Small intestine (tissue), 7 donors: ENCODE measurements around the gene MED8. TPM values are rescaled to one million over a fixed set of nuclear protein-coding genes. Genes with fewer than 3 reads are reported as not detected.
"Not testable (repeated sequence)": the region's sequence is repeated elsewhere in the genome, so short reads cannot be mapped to it uniquely, and the experiment has no call there.

Source experiments
- DNase-seq, 2 donors: peaks; one replicate each; pipeline versions ENCODE4 v3.0.0 to v3.0.0-alpha.2; 2013
- FAIRE-seq: peaks from 2 replicates; lab custom pipeline; 2012; peaks lifted over from hg19 to GRCh38; lab: Jason Lieb, UNC
- H3K27ac ChIP-seq, 3 donors: one replicate each; pipeline ENCODE4 v1.5.1; 2013; ENCODE audit warnings: low read length in 2 of 3, mild to moderate bottlenecking in 2 of 3, control low read depth in 1 of 3, inconsistent platforms in 1 of 3, low read depth in 1 of 3, moderate library complexity in 1 of 3
- H3K27me3 ChIP-seq, 3 donors: one replicate each; pipeline ENCODE4 v1.6.1; 2013; ENCODE audit warnings: low read length in 3 of 3, inconsistent platforms in 1 of 3; ENCODE audit not compliant: control insufficient read depth in 3 of 3, insufficient read depth in 3 of 3
- H3K36me3 ChIP-seq, 3 donors: one replicate each; pipeline ENCODE4 v1.6.1; 2013; ENCODE audit warnings: low read length in 3 of 3, inconsistent platforms in 1 of 3, low read depth in 1 of 3, mild to moderate bottlenecking in 1 of 3, moderate library complexity in 1 of 3; ENCODE audit not compliant: control insufficient read depth in 3 of 3, insufficient read depth in 2 of 3
- H3K4me1 ChIP-seq, 3 donors: one replicate each; pipeline ENCODE4 v1.6.1; 2013; ENCODE audit warnings: low read length in 2 of 3, inconsistent platforms in 1 of 3, low read depth in 1 of 3, mild to moderate bottlenecking in 1 of 3, moderate library complexity in 1 of 3; ENCODE audit not compliant: control insufficient read depth in 3 of 3, insufficient read depth in 2 of 3
- H3K4me3 ChIP-seq, 3 donors: one replicate each; pipeline ENCODE4 v1.5.1; 2013; ENCODE audit warnings: low read length in 3 of 3, control low read depth in 1 of 3, inconsistent platforms in 1 of 3, low read depth in 1 of 3, mild to moderate bottlenecking in 1 of 3, moderate library complexity in 1 of 3
- H3K9me3 ChIP-seq, 2 donors: one replicate each; pipeline ENCODE4 v1.6.1; 2013; ENCODE audit warnings: low read depth in 1 of 2, low read length in 1 of 2; ENCODE audit not compliant: control insufficient read depth in 2 of 2, insufficient read depth in 1 of 2
- WGBS, 3 donors: extraction: QIAGEN DNeasy Blood & Tissue Kit; methylation state at CpG; one replicate each; pipeline ENCODE4 v1.1.7; 2013; 5-methylcytosine and 5-hydroxymethylcytosine counted together
- polyA plus RNA-seq, 4 donors: library from polyadenylated mRNA; stranded (reverse) in 3 of 4; unstranded in 1 of 4; fragments of 200-250 nt in 3 of 4; fragments of 120-200 nt in 1 of 4; gene quantifications; one replicate each; pipeline versions ENCODE4 v1.2.1 to v1.2.3, GENCODE V29; 2013
- donor health status: healthy with polysubstance abuse.
- donor health status: control.
- donor health status: control.
- donor health status: Bipolar disorder and iron deficiency.
- donor health status: healthy.

MED8 gene
- polyA plus RNA-seq, 4 donors, result 36.5 to 40.3 (median 37.7) TPM

DNA sequence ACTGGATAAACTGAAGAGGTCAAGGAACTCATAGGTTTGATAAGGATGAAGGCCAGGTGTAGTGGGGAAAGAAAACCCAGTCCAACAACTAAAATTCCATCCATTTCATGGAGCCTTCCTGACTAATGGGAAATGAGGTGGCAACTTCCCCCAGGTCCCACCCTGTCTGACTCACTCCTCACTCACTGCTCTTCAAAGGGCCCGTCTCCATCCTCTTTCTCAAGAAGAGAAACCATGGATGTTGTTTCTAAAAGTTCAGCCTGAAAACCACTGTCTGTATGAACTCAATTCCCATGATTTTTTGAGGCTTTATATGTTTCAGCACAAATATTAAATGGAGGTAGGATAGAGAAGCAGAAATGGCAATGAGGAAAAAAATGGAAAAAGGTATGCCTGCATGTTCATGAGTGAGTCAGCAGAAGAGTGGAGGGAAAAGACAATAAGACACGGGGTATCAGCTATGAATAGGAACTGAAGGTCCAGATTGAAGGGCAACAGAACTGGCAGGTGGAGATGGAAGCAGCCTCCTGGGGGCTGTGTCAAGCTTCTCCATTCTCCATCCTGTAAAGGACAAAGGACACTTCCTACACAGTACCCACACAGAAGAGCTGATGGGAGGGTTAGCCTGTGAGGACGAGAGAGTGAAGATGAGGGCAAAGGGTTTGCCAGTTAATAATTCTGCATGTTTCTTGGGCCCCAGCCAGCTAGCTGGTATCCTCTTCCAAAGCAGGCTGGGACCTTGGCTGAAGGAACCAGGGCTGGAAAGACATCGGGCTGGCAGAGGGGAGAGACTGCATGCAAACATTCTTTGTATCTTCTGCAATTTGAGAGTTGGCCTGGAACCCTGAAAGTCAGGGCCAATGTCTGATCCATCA lies 16.3 kb downstream of the MED8 start:
- Histone ChIP-seq H3K36me3 (peaks cover 0 to 2% (median 0%) of the 10 kb centered on the region in 3 donors), H3K9me3 (no peaks in the 10 kb centered on the region), H3K27ac (peak overlapping the region in 1 of 3 donors; percentile 22), H3K4me3 (no peak overlapping the region), H3K4me1 (peaks cover 2 to 12% (median 8%) of the 10 kb centered on the region in 3 donors), H3K27me3 (no peaks in the 10 kb centered on the region)
- FAIRE-seq, result no peak
- peak in 1 of 2 donors; percentile 47 for DNase-seq
- 21 to 58% (median 35%) methylated on average over 4 of the region's 4 CpGs for WGBS, 3 donors

- Histone ChIP-seq H3K4me1 (peaks cover 2 to 14% (median 5%) of the 10 kb centered on the region in 3 donors), H3K27ac (peak overlapping the region in 1 of 3 donors; percentile 19), H3K9me3 (no peaks in the 10 kb centered on the region), H3K36me3 (peaks cover 0 to 2% (median 0%) of the 10 kb centered on the region in 3 donors), H3K4me3 (no peak overlapping the region), H3K27me3 (no peaks in the 10 kb centered on the region)
- FAIRE-seq, result no peak
- WGBS, 3 donors, result 94 to 97% (median 96%) methylated on average over 5 of the region's 5 CpGs
- DNase-seq, result no peak
Measured at GRCh38 chr1:43372172-43372571, 17.4 kb downstream of the MED8 start.

GRCh38 chr1:43370564-43370963 lies 19.0 kb downstream of the MED8 start:
- no peak for FAIRE-seq
- Histone ChIP-seq H3K9me3 (no peaks in the 10 kb centered on the region), H3K4me1 (peaks cover 2 to 28% (median 7%) of the 10 kb centered on the region in 3 donors), H3K36me3 (peaks cover 0 to 5% (median 2%) of the 10 kb centered on the region in 3 donors), H3K4me3 (no peak overlapping the region), H3K27me3 (no peaks in the 10 kb centered on the region), H3K27ac (no peak overlapping the region)
- WGBS, 3 donors, result 45 to 74% (median 62%) methylated on average over 4 of the region's 4 CpGs
- no peak for DNase-seq

- H3K27me3 ChIP-seq, H3K27ac ChIP-seq, H3K4me3 ChIP-seq, H3K9me3 ChIP-seq, FAIRE-seq, DNase-seq: not testable (repeated sequence)
- 97 to 99% (median 97%) methylated on average over 6 of the region's 6 CpGs for WGBS, 3 donors
- Histone ChIP-seq H3K4me1 (peaks cover 2 to 36% (median 7%) of the 10 kb centered on the region in 3 donors), H3K36me3 (peaks cover 2 to 13% (median 4%) of the 10 kb centered on the region in 3 donors)
Measured at GRCh38 chr1:43369779-43370178, 19.8 kb downstream of the MED8 start.

DNA sequence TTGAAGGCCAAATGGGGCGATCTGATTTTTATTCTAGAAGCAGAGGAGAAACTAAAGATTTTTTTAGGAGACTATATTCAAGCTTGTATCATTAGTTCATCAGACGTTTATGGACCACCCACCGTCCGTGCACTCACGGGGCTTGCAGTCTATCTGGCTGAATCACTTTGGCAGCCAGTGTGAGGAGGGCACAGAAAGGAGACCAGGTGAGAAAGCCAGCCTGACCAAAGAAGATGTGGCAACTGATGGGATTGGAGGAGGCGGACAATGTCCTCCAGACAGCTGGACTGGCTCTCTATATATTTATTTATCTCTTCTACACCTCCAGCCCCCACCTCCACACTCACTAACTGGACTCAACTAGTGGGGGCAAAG lies 21.0 kb downstream of the MED8 start:
- Histone ChIP-seq H3K4me1 (peaks cover 0 to 40% (median 10%) of the 10 kb centered on the region in 3 donors), H3K36me3 (peaks cover 2 to 24% (median 6%) of the 10 kb centered on the region in 3 donors), H3K27ac (peak overlapping the region; percentile 93 to 97 (median 96)), H3K27me3 (no peaks in the 10 kb centered on the region), H3K9me3 (no peaks in the 10 kb centered on the region), H3K4me3 (peak overlapping the region; percentile 56 to 71 (median 58))
- no peak for FAIRE-seq
- WGBS, 3 donors, result 16 to 20% (median 19%) methylated on average over 6 of the region's 6 CpGs
- no peak for DNase-seq

- DNase-seq, result peak; percentile 90 to 97
- 0% methylated on average over 28 to 58 of the region's 58 CpGs for WGBS, 3 donors
- H3K36me3 ChIP-seq, result peaks cover 4 to 30% (median 6%) of the 10 kb centered on the region in 3 donors
- H3K4me1 ChIP-seq, result peaks cover 0 to 43% (median 10%) of the 10 kb centered on the region in 3 donors
- no peaks in the 10 kb centered on the region for H3K27me3 ChIP-seq
- no peaks in the 10 kb centered on the region for H3K9me3 ChIP-seq
- H3K27ac ChIP-seq, result peak within 1 kb of the TSS; percentile 93 to 97 (median 96)
- FAIRE-seq, result no peak
- peak within 1 kb of the TSS; percentile 58 to 80 (median 73) for H3K4me3 ChIP-seq
Measured at GRCh38 chr1:43367904-43368645, 21.5 kb downstream of the MED8 start, which contains the start of gene ELOVL1. TSS of gene ELOVL1 (minus strand) at chr1:43368011. CDS start at chr1:43365609, 2,402 bp downstream.

GRCh38 chr1:43367026-43367903 lies 22.3 kb downstream of the MED8 start:
- peak overlapping the region; percentile 58 to 80 (median 73) for H3K4me3 ChIP-seq
- H3K27ac ChIP-seq, result peak overlapping the region; percentile 83 to 97 (median 96)
- H3K27me3 ChIP-seq, result no peaks in the 10 kb centered on the region
- 0 to 2% (median 0%) methylated on average over 39 to 48 of the region's 48 CpGs for WGBS, 3 donors
- peak; percentile 43 to 76 for DNase-seq
- no peak for FAIRE-seq
- H3K9me3 ChIP-seq, result no peaks in the 10 kb centered on the region
- peaks cover 0 to 47% (median 10%) of the 10 kb centered on the region in 3 donors for H3K4me1 ChIP-seq
- peaks cover 4 to 37% (median 6%) of the 10 kb centered on the region in 3 donors for H3K36me3 ChIP-seq
